ENCODE results near the gene DAPK3. TPM values are rescaled to one million over a fixed set of nuclear protein-coding genes. Genes with fewer than 3 reads are reported as not detected.
A peak's percentile ranks its signal among the peaks of the same experiment; 100 is the strongest.

The DAPK3 gene
- polyA plus RNA-seq, 2 of the 4 experiments (the other 2 are of a cell fraction), result 33.0 to 54.9 TPM

DNA sequence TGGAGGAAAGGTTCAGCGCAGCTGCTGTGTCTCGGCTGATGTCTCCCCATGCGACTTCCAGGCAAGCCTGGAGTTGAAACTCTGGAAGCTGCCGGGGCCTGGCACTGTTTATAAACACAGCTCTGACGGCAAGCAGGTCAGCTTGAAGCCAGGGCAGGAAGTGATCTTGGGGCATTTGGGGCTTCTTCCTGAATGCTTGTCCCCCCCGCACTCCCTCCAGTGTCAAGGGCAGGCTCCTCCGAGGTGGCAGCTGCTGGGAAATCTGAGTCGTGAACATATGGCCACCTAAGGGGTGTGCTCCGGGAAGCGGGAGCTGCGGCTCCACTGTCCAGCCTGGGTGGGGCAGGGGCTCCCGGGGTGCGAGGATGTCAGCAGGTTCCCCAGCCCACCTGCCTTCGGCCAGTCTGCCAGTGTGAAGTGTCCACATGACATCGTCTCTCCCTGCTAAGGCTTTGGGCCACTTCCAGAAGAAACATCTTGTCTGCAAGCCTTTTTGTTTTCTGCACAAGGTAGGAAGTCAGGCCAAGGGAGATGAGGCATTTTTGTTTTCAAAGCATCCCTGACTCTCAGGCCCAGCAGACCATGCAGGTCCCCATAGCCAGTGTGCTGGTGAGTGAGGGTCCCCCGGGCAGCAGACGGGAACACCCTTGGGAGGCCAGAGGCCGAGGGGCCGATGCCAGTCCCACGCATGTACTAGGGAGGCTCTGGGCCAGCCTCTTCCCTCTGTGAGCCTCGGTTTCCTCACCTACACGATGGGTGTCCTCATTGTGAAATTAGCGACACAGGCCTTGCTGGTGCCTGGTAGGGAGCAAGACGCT lies 39.3 kb upstream of the DAPK3 start (continued):
- TF ChIP-seq CHD4 (IDR thresholded peaks at IDR 0.05; ENCODE audit: borderline replicate concordance) (no peak), HDAC2 (IDR thresholded peaks at IDR 0.05) (no peak), MYC (IDR thresholded peaks at IDR 0.05; ENCODE audit: borderline replicate concordance, low read length) (no peak), RAD21 (conservative IDR thresholded peaks at IDR 0.05 in 1 of 2, IDR thresholded peaks at IDR 0.05 in 1 of 2) (no peak), SMC3 (IDR thresholded peaks at IDR 0.05) (no peak), NPAS2 (CRISPR knock-in tag; IDR thresholded peaks at IDR 0.05; ENCODE audit: borderline replicate concordance) (no peak), EHF (CRISPR knock-in tag; IDR thresholded peaks at IDR 0.05) (no peak)
- TF ChIP-seq, protein P1, sequence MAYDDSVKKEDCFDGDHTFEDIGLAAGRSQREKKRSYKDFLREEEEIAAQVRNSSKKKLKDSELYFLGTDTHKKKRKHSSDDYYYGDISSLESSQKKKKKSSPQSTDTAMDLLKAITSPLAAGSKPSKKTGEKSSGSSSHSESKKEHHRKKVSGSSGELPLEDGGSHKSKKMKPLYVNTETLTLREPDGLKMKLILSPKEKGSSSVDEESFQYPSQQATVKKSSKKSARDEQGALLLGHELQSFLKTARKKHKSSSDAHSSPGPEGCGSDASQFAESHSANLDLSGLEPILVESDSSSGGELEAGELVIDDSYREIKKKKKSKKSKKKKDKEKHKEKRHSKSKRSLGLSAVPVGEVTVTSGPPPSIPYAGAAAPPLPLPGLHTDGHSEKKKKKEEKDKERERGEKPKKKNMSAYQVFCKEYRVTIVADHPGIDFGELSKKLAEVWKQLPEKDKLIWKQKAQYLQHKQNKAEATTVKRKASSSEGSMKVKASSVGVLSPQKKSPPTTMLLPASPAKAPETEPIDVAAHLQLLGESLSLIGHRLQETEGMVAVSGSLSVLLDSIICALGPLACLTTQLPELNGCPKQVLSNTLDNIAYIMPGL (CRISPR knock-in tag; IDR thresholded peaks at IDR 0.05; ENCODE audit: borderline replicate concordance), result no peak

DNA sequence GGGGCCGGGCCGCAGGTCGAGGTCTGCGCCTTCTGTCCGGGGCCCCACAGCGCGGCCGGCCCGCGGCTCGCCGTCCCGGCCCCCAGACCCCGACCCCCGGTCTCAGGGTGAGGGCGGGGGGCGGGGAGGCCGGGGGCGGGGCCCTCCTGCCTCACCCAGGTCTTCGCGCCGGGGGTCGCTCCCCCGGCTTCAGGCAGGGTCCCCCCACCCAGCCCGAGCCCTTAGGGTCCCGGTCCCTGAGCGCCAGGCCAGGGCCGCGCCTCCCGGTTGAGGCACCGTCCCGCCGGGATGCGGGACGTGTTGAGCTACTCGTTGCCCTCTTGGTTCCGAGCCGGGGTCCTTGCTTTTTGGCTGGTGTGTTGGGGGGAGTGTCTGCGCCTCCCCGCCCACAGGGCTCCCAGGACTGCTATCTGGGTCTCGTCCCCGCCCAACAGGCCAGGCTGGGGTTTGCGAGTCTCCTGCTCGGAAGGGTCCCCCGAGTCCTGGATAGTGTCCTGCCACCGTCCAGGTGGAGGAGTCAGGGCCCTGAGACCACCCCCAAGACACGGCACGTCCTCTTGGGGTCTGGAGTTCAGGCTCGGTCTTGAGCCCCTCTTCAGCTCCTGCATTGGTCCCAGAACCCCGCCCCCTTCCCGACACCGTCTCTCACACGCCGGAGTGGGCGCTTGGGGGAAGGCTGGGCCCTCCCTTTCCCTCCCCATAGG lies 37.1 kb upstream of the DAPK3 start:
- peaks cover 13% of the 10 kb centered on the region; the same call in 1 of the 3 replicates for H3K4me1 ChIP-seq
- H3K27ac ChIP-seq, result peak overlapping the region; percentile 97 to 99
- TF ChIP-seq ZSCAN20 (CRISPR knock-in tag; IDR thresholded peaks at IDR 0.05), result no peak
- no peak for TF ChIP-seq CHD2 (IDR thresholded peaks at IDR 0.05; ENCODE audit: low read length, partially characterized antibody)
- TF ChIP-seq PBX3 (IDR thresholded peaks at IDR 0.05), result no peak
- TF ChIP-seq FOXS1 (CRISPR knock-in tag; IDR thresholded peaks at IDR 0.05), result no peak
- TF ChIP-seq GATA3 (IDR thresholded peaks at IDR 0.05; ENCODE audit: borderline replicate concordance), result no peak
- WGBS (ENCODE audit: missing lambda C conversion rate), result 2% methylated on average over 6 of the region's 55 CpGs
- H3K9me3 ChIP-seq, result no peaks in the 10 kb centered on the region
- ATAC-seq, result peak; percentile 9 to 23; a peak in 3 of 6 replicates
- ChIA-PET POLR2A (interaction anchor here (1.1 kb wide), 1 partner anchor 239 kb away, joined by 3 read pairs; the partner anchor contains the start of gene YJU2), CTCF (interaction anchor here (0.5 to 1.5 kb wide), 5 partner anchors 11 to 199 kb away, joined by 3 to 6 read pairs (median 4); no protein-coding TSS in a partner anchor)
- DNase-seq (ENCODE audit: low read depth in 1 of 2, low spot score in 1 of 2), result no peak
- peak overlapping the region; percentile 96 for H3K4me3 ChIP-seq
- H3K4me2 ChIP-seq, result peak overlapping the region; percentile 77
- no peak for FAIRE-seq

DNA sequence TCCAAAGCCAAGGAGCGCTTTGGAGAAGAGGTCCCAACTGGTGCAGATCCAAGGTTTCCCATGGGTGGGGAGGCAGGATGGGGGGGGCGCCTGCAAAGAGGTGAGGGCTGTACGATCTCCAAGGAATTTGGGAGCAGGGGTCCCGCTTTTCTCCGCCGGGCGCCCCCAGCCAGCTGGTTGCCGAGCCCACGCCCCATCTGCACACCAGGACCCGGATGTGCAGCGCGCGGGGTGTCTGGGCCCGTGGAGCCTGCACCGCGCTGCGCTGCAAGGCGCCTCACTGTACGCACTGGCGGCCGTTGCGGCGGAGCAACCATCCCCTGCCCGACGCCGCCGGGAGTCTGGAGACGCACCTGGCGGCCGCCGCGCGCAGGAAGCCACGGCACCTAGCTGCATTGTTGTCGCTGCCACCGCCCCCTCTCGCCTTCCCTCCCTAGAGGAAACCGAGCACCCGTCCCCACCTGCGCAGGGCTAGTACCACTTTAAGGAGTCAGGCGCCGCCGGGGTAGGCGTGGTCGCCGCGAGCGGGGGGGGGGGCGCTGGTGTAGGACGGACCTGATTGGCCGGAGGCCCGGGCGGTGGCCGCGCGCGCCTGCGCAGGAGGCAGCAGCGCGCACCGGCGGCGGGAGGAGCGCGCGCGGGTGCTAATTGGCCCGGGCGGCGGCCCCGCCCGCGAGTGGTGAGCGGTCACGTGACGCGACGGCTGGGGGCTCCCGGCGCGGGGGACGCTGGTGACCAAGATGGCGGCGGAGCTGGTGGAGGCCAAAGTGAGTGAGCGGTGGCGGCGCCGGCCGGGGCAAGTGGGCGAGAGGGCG lies 36.3 kb upstream of the DAPK3 start, which contains the start of gene PIAS4:
Gene PIAS4 (plus strand): TSS at position 716 of the 815 bp plus-strand sequence. CDS start 25 bp downstream, at position 741.
- FAIRE-seq (no peak), DNase-seq (ENCODE audit: low read depth in 1 of 2, low spot score in 1 of 2) (peak; percentile 91), ATAC-seq (peak; percentile 95 to 96)
- Histone ChIP-seq H3K9me3 (no peaks in the 10 kb centered on the region), H3K4me3 (peak within 1 kb of the TSS; percentile 96), H3K4me2 (peak within 1 kb of the TSS; percentile 95), H3K4me1 (peaks cover 13% of the 10 kb centered on the region; the same call in 1 of the 3 replicates), H3K27ac (peak within 1 kb of the TSS; percentile 97 to 99)
- ChIA-PET POLR2A (interaction anchor here (0.5 to 1.1 kb wide), 3 partner anchors 22 to 239 kb away, joined by 3 read pairs; partner anchors contain the start of genes EEF2 and YJU2), CTCF (interaction anchor here (1.0 to 2.5 kb wide), 6 partner anchors 10 to 200 kb away, joined by 3 to 7 read pairs (median 4); no protein-coding TSS in a partner anchor)
- 0% methylated on average over 3 of the region's 91 CpGs for WGBS (ENCODE audit: missing lambda C conversion rate)
- TF ChIP-seq, protein P2, sequence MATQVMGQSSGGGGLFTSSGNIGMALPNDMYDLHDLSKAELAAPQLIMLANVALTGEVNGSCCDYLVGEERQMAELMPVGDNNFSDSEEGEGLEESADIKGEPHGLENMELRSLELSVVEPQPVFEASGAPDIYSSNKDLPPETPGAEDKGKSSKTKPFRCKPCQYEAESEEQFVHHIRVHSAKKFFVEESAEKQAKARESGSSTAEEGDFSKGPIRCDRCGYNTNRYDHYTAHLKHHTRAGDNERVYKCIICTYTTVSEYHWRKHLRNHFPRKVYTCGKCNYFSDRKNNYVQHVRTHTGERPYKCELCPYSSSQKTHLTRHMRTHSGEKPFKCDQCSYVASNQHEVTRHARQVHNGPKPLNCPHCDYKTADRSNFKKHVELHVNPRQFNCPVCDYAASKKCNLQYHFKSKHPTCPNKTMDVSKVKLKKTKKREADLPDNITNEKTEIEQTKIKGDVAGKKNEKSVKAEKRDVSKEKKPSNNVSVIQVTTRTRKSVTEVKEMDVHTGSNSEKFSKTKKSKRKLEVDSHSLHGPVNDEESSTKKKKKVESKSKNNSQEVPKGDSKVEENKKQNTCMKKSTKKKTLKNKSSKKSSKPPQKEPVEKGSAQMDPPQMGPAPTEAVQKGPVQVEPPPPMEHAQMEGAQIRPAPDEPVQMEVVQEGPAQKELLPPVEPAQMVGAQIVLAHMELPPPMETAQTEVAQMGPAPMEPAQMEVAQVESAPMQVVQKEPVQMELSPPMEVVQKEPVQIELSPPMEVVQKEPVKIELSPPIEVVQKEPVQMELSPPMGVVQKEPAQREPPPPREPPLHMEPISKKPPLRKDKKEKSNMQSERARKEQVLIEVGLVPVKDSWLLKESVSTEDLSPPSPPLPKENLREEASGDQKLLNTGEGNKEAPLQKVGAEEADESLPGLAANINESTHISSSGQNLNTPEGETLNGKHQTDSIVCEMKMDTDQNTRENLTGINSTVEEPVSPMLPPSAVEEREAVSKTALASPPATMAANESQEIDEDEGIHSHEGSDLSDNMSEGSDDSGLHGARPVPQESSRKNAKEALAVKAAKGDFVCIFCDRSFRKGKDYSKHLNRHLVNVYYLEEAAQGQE (IDR thresholded peaks at IDR 0.05), result no peak
- TF ChIP-seq EHF (CRISPR knock-in tag; IDR thresholded peaks at IDR 0.05), result no peak
- TF ChIP-seq CHD4 (IDR thresholded peaks at IDR 0.05; ENCODE audit: borderline replicate concordance), result no peak
- TF ChIP-seq ZSCAN20 (CRISPR knock-in tag; IDR thresholded peaks at IDR 0.05), result no peak
- 0 out of 2 replicates have a peak, but pooled peaks have one; percentile 10 for TF ChIP-seq PHF8 (IDR thresholded peaks at IDR 0.05; ENCODE audit: borderline replicate concordance, low read depth)
- TF ChIP-seq NFE2L2 (conservative IDR thresholded peaks at IDR 0.05; ENCODE audit: low read length), result no peak
- no peak for TF ChIP-seq TP53 (CRISPR knock-in tag; IDR thresholded peaks at IDR 0.05)
- no peak; the same call in 1 of the 2 replicates for TF ChIP-seq MYC (IDR thresholded peaks at IDR 0.05; ENCODE audit: borderline replicate concordance, low read length)
- TF ChIP-seq RARB (CRISPR knock-in tag; IDR thresholded peaks at IDR 0.05), result no peak
- no peak for TF ChIP-seq HDAC2 (IDR thresholded peaks at IDR 0.05)
- no peak for TF ChIP-seq HOXB5 (CRISPR knock-in tag; IDR thresholded peaks at IDR 0.05)
- TF ChIP-seq MAX (IDR thresholded peaks at IDR 0.05), result peak; percentile 69
- no peak for TF ChIP-seq KDM5A (IDR thresholded peaks at IDR 0.05)
- no peak for TF ChIP-seq CBX8 (IDR thresholded peaks at IDR 0.05)
- TF ChIP-seq POLR2A (IDR thresholded peaks at IDR 0.05; ENCODE audit: low read length), result peak; percentile 67
- no peak for TF ChIP-seq EP300 (IDR thresholded peaks at IDR 0.05)
